H9 (cell line): ENCODE measurements around the gene UPB1. TPM values are rescaled to one million over a fixed set of nuclear protein-coding genes. Genes with fewer than 3 reads are reported as not detected.

Source experiments
- DNase-seq: peaks from one replicate; pipeline ENCODE4 v3.0.0-alpha.2; 2017
- H2AFZ ChIP-seq: one replicate; pipeline ENCODE4 v1.6.1; 2013; ENCODE audit warnings: mild to moderate bottlenecking, low read length, control low read depth, moderate library complexity
- H2AK5ac ChIP-seq: 2 replicates; pipeline ENCODE4 v1.6.1; 2013; ENCODE audit warnings: low read length, control low read depth, mixed read lengths; ENCODE audit not compliant: insufficient read length
- H2BK120ac ChIP-seq: one replicate; pipeline ENCODE4 v1.6.1; 2013; ENCODE audit warnings: low read depth, mild to moderate bottlenecking, low read length, control low read depth, inconsistent platforms; ENCODE audit not compliant: poor library complexity, severe bottlenecking
- H2BK12ac ChIP-seq: 2 replicates; pipeline ENCODE4 v1.6.1; 2013; ENCODE audit warnings: low read length, control low read depth, mixed read lengths, low read depth; ENCODE audit not compliant: insufficient read length
- H2BK15ac ChIP-seq: 2 replicates; pipeline ENCODE4 v1.6.1; 2013; ENCODE audit warnings: low read depth, low read length, control low read depth
- H2BK20ac ChIP-seq: one replicate; pipeline ENCODE4 v1.6.1; 2013; ENCODE audit warnings: low read depth, mild to moderate bottlenecking, low read length, control low read depth, inconsistent platforms; ENCODE audit not compliant: poor library complexity, severe bottlenecking
- H2BK5ac ChIP-seq: 2 replicates; pipeline ENCODE4 v1.6.1; 2013; ENCODE audit warnings: low read length, control low read depth, mixed read lengths; ENCODE audit not compliant: insufficient read length
- H3K14ac ChIP-seq: 2 replicates; pipeline ENCODE4 v1.6.1; 2013; ENCODE audit warnings: low read length, control low read depth; ENCODE audit not compliant: insufficient read depth
- H3K18ac ChIP-seq: 2 replicates; pipeline ENCODE4 v1.6.1; 2013; ENCODE audit warnings: low read depth, mild to moderate bottlenecking, mixed read lengths, low read length, control low read depth; ENCODE audit not compliant: insufficient read length
- H3K23ac ChIP-seq: 2 replicates; pipeline ENCODE4 v1.6.1; 2013; ENCODE audit warnings: low read length, control low read depth, mixed read lengths, low read depth; ENCODE audit not compliant: insufficient read length
- H3K23me2 ChIP-seq: 2 replicates; pipeline ENCODE4 v1.6.1; 2013; ENCODE audit warnings: low read depth, mild to moderate bottlenecking, mixed read lengths, low read length, control low read depth; ENCODE audit not compliant: insufficient read length, poor library complexity, severe bottlenecking
- H3K27ac ChIP-seq: 2 replicates; pipeline ENCODE4 v1.5.1; 2013; ENCODE audit warnings: low read length, control low read depth, mixed read lengths, low read depth; ENCODE audit not compliant: insufficient read length
- H3K27me3 ChIP-seq: 2 replicates; pipeline ENCODE4 v1.6.1; 2013; ENCODE audit warnings: low read length, control low read depth, inconsistent platforms; ENCODE audit not compliant: insufficient read depth
- H3K4ac ChIP-seq: 2 replicates; pipeline ENCODE4 v1.6.1; 2013; ENCODE audit warnings: low read depth, mild to moderate bottlenecking, control low read depth, inconsistent platforms, low read length, moderate library complexity
- H3K4me1 ChIP-seq: 2 replicates; pipeline ENCODE4 v1.6.1; 2013; ENCODE audit warnings: low read length, control low read depth, inconsistent platforms; ENCODE audit not compliant: insufficient read depth
- H3K4me2 ChIP-seq: 2 replicates; pipeline ENCODE4 v1.6.1; 2013; ENCODE audit warnings: low read length, control low read depth, mixed read lengths; ENCODE audit not compliant: insufficient read length, insufficient read depth
- H3K56ac ChIP-seq: 2 replicates; pipeline ENCODE4 v1.6.1; 2013; ENCODE audit warnings: low read depth, mild to moderate bottlenecking, mixed read lengths, low read length, control low read depth; ENCODE audit not compliant: insufficient read length
- H3K79me1 ChIP-seq: 2 replicates; pipeline ENCODE4 v1.6.1; 2013; ENCODE audit warnings: low read depth, mild to moderate bottlenecking, moderate library complexity, low read length, control low read depth, inconsistent platforms; ENCODE audit not compliant: insufficient read depth, poor library complexity, severe bottlenecking
- H3K79me2 ChIP-seq: 2 replicates; pipeline ENCODE4 v1.6.1; 2013; ENCODE audit warnings: low read length, control low read depth, inconsistent platforms; ENCODE audit not compliant: insufficient read depth
- H3K9ac ChIP-seq: 2 replicates; pipeline ENCODE4 v1.6.1; 2013; ENCODE audit warnings: low read length, control low read depth, mixed read lengths; ENCODE audit not compliant: insufficient read length; ENCODE audit errors: extremely low read depth
- H3K9me3 ChIP-seq: one replicate; pipeline ENCODE4 v1.6.1; 2013; ENCODE audit warnings: low read depth, low read length, inconsistent platforms; ENCODE audit not compliant: control insufficient read depth
- H3T11ph ChIP-seq: one replicate; pipeline ENCODE4 v1.6.1; 2013; ENCODE audit warnings: mild to moderate bottlenecking, low read length, control low read depth, inconsistent platforms
- H4K20me1 ChIP-seq: one replicate; pipeline ENCODE4 v1.6.1; 2013; ENCODE audit not compliant: control insufficient read depth, insufficient read length, insufficient read depth
- H4K5ac ChIP-seq: 2 replicates; pipeline ENCODE4 v1.6.1; 2013; ENCODE audit warnings: low read depth, mild to moderate bottlenecking, mixed read lengths, low read length, control low read depth; ENCODE audit not compliant: insufficient read length
- H4K8ac ChIP-seq: replicated peaks from 2 replicates; pipeline ENCODE4 v1.6.1; 2013; ENCODE audit warnings: low read length, control low read depth, mixed read lengths, low read depth; ENCODE audit not compliant: insufficient read length
- H4K91ac ChIP-seq: 2 replicates; pipeline ENCODE4 v1.6.1; 2013; ENCODE audit warnings: low read depth, mild to moderate bottlenecking, moderate library complexity, mixed read lengths, low read length, control low read depth; ENCODE audit not compliant: insufficient read length
- H3K27ac Mint-ChIP-seq, 3 experiments: 2 replicates in 2 of 3; 3 replicates in 1 of 3; pipeline ENCODE4 v1.8.0; 2020 to 2021; ENCODE audit warnings: mixed read lengths in 3 of 3, mild to moderate bottlenecking in 1 of 3, moderate library complexity in 1 of 3
- H3K27me3 Mint-ChIP-seq: 2 replicates; pipeline ENCODE4 v1.8.0; 2021; ENCODE audit warnings: low read depth, mild to moderate bottlenecking, moderate library complexity, mixed read lengths
- H3K36me3 Mint-ChIP-seq, 3 experiments: 2 replicates in 2 of 3; 3 replicates in 1 of 3; pipeline ENCODE4 v1.8.0; 2020 to 2021; ENCODE audit warnings: low read depth in 3 of 3, mixed read lengths in 3 of 3; ENCODE audit not compliant: insufficient read depth in 1 of 3
- H3K4me1 Mint-ChIP-seq, 2 experiments: 2 replicates each; pipeline ENCODE4 v1.8.0; 2020; ENCODE audit warnings: mixed read lengths in 2 of 2
- H3K4me3 Mint-ChIP-seq, 2 experiments: 2 replicates in 1 of 2; 3 replicates in 1 of 2; pipeline ENCODE4 v1.8.0; 2020 to 2021; ENCODE audit warnings: mild to moderate bottlenecking in 2 of 2, mixed read lengths in 2 of 2, moderate library complexity in 1 of 2
- H3K9me3 Mint-ChIP-seq, 2 experiments: 2 replicates in 1 of 2; 3 replicates in 1 of 2; pipeline ENCODE4 v1.8.0; 2020; ENCODE audit warnings: mild to moderate bottlenecking in 2 of 2, mixed read lengths in 2 of 2, moderate library complexity in 1 of 2
- WGBS: extraction: QIAGEN DNeasy Blood & Tissue Kit; methylation state at CpG from one replicate; pipeline ENCODE4 v1.1.7; 2013; ENCODE audit warnings: missing lambda C conversion rate, low lambda C conversion rate, mixed read lengths; ENCODE audit not compliant: insufficient read length; ENCODE audit errors: extremely low coverage; 5-methylcytosine and 5-hydroxymethylcytosine counted together
- total RNA-seq: library from RNA; stranded (reverse); gene quantifications from 2 replicates; pipeline ENCODE4 v1.2.1, GENCODE V29; 2021
- TF ChIP-seq, protein P1 (sequence below): fragments of 200-600 bp; sonication (generic); conservative IDR thresholded peaks from 3 replicates; pipeline ENCODE4 v1.8.0; 2021; ENCODE audit warnings: antibody characterized with exemption, mild to moderate bottlenecking

UPB1 gene
- total RNA-seq, 1 experiment from 2014 or later: not detected

GRCh38 chr22:24474221-24474620, 20.9 kb upstream of the UPB1 start:
- H3K27ac Mint-ChIP-seq: no peak overlapping the region
- no peaks in the 10 kb centered on the region for H3K23me2 ChIP-seq
- no peaks in the 10 kb centered on the region; the same call in 1 of the 2 replicates for H3K4me1 ChIP-seq
- no peak overlapping the region for H3K4me2 ChIP-seq
- no peak overlapping the region for H2BK15ac ChIP-seq
- no peak overlapping the region for H3K23ac ChIP-seq
- no peak overlapping the region for H2BK12ac ChIP-seq
- no peak overlapping the region for H3K9ac ChIP-seq
- no peaks in the 10 kb centered on the region for H3K27me3 ChIP-seq
- H3K36me3 Mint-ChIP-seq: no peaks in the 10 kb centered on the region
- H2BK120ac ChIP-seq: no peak overlapping the region
- H2AK5ac ChIP-seq: no peak overlapping the region
- H2AFZ ChIP-seq: no peak overlapping the region
- H3K18ac ChIP-seq: no peak overlapping the region
- WGBS: no CpG with 5 or more reads among the region's 3 CpGs
- no peak overlapping the region for H3K27ac ChIP-seq
- H4K20me1 ChIP-seq: no peaks in the 10 kb centered on the region
- H3K4me3 Mint-ChIP-seq: no peak overlapping the region
- no peaks in the 10 kb centered on the region for H3K9me3 ChIP-seq
- no peak overlapping the region for H4K91ac ChIP-seq
- peaks cover 4 to 6% of the 10 kb centered on the region in 2 experiments; a peak in 2 of 5 replicates for H3K9me3 Mint-ChIP-seq
- no peak overlapping the region for H3K14ac ChIP-seq
- no peak overlapping the region for H4K5ac ChIP-seq
- H3K79me2 ChIP-seq: no peaks in the 10 kb centered on the region
- H2BK5ac ChIP-seq: no peak overlapping the region
- no peak overlapping the region for H4K8ac ChIP-seq
- no peak overlapping the region for H2BK20ac ChIP-seq
- H3K27me3 Mint-ChIP-seq: no peaks in the 10 kb centered on the region; the same call in none of the 2 replicates
- H3K4ac ChIP-seq: no peak overlapping the region
- H3K79me1 ChIP-seq: no peaks in the 10 kb centered on the region
- H3K56ac ChIP-seq: no peak overlapping the region
- H3T11ph ChIP-seq: no peak overlapping the region
- DNase-seq: no peak
- H3K4me1 Mint-ChIP-seq: no peaks in the 10 kb centered on the region
- TF ChIP-seq, protein P1, sequence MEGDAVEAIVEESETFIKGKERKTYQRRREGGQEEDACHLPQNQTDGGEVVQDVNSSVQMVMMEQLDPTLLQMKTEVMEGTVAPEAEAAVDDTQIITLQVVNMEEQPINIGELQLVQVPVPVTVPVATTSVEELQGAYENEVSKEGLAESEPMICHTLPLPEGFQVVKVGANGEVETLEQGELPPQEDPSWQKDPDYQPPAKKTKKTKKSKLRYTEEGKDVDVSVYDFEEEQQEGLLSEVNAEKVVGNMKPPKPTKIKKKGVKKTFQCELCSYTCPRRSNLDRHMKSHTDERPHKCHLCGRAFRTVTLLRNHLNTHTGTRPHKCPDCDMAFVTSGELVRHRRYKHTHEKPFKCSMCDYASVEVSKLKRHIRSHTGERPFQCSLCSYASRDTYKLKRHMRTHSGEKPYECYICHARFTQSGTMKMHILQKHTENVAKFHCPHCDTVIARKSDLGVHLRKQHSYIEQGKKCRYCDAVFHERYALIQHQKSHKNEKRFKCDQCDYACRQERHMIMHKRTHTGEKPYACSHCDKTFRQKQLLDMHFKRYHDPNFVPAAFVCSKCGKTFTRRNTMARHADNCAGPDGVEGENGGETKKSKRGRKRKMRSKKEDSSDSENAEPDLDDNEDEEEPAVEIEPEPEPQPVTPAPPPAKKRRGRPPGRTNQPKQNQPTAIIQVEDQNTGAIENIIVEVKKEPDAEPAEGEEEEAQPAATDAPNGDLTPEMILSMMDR: no peak
